Astrocyte of the spinal cord (primary cell): Measurements from ENCODE around the gene TIMMDC1.

Experiments used
- DNase-seq: peaks from one replicate; pipeline ENCODE4 v3.0.0; 2011; ENCODE audit warnings: low read depth, low spot score
- H3K4me3 ChIP-seq: 2 replicates; pipeline ENCODE4 v1.5.1; 2011; ENCODE audit warnings: low read depth, mild to moderate bottlenecking, low read length, moderate library complexity
- CTCF ChIP-seq: IDR thresholded peaks from 2 replicates; pipeline ENCODE4 v1.5.1; 2012; ENCODE audit warnings: low read depth, mild to moderate bottlenecking, low read length, inconsistent platforms
- in situ Hi-C: cut with HindIII; loops from 2 replicates; pipeline ENCODE4 v1.10.0; 2017; ENCODE audit warnings: low sequenced_read_pairs

The TIMMDC1 gene

GRCh38 chr3:119524931-119525662 is 26.8 kb downstream of the TIMMDC1 start:
- no peak overlapping the region for H3K4me3 ChIP-seq
- in situ Hi-C loops = no loop called here
- peak; percentile 16 for DNase-seq
- peak; percentile 43 for TF ChIP-seq CTCF

DNA sequence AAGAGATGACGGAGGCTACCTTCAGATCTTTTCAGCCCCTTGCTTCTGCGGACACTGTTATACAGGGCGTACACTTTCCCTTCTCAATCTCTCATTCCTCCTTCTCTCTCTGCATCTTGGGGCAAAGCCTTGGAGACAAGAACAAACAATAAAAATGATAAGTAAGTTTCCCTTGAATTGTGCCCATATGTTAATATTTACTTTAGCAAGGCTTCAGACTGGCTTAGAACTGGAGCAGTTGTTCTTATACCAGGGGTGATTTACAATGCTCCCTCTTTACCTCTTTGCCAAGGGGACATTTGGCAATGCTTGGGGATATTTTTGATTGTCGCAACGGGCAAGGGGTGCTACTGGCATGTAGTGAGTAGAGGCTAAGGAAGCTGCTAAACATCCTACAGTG is 29.4 kb downstream of the TIMMDC1 start:
- in situ Hi-C loops = no loop called here
- TF ChIP-seq CTCF = no peak
- H3K4me3 ChIP-seq = no peak overlapping the region
- no peak for DNase-seq

- TF ChIP-seq CTCF = no peak
- DNase-seq = peak; percentile 18
- H3K4me3 ChIP-seq = no peak overlapping the region
- in situ Hi-C loops = no loop called here
These were observed 31.5 kb downstream of the TIMMDC1 start for GRCh38 chr3:119529883-119530282.

- H3K4me3 ChIP-seq = no peak overlapping the region
- in situ Hi-C loops = no loop called here
- no peak for TF ChIP-seq CTCF
- no peak for DNase-seq
These were observed 32.1 kb downstream of the TIMMDC1 start for GRCh38 chr3:119530456-119530855.

DNA sequence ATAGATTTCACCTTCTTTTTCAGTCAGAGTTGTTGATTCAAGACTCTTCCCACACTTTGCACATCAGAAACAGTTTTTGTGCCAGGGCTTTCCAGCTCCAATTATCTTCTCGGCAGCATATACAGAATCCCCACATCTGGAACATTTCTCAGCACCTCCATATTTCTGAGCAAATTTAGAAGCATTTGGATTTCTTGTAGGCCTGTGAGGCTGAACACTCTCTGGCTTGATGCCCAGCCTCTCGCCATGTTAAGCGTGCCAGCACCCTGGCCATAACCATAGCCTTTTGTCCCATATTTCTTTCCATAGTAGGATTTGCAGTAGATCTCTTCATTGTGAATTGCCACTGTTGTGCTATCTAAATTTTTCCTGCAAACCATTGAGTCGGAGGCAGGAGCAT is 32.8 kb downstream of the TIMMDC1 start:
- in situ Hi-C loops = no loop called here
- DNase-seq = no peak
- H3K4me3 ChIP-seq = no peak overlapping the region
- no peak for TF ChIP-seq CTCF

DNA sequence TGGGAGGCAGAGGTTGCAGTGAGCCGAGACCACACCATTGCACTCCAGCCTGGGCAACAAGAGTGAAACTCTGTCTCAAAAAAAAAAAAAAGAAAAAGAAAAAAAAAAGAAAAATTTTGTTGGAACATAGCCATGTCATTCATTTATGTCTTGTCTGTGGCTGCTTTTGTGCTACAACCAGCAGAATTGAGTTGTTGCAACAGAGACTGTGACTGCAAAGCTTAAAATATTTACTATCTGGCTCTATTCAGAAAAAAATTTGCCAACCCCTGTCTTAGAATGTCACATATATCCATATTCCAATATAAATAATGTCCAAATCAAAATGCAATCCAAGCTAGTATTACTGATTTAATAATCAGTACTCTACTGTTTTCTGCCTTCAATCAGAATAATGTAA is 35.9 kb downstream of the TIMMDC1 start:
- no peak for DNase-seq
- no peak for TF ChIP-seq CTCF

More for the DNA sequence above, 35.9 kb downstream of the TIMMDC1 start:
- in situ Hi-C loops = no loop called here
- no peak overlapping the region for H3K4me3 ChIP-seq
